HTERT RPE-1 (cell line): Measurements from ENCODE around the gene CACNA2D3.

ENCODE experiments used
- in situ Hi-C: fragments of 300-500 bp; cut with MboI; formaldehyde crosslinking; loops from 4 replicates; pipeline ENCODE4 v1.14.3; 2020; ENCODE audit warnings: low sequenced_read_pairs

CACNA2D3 gene

DNA sequence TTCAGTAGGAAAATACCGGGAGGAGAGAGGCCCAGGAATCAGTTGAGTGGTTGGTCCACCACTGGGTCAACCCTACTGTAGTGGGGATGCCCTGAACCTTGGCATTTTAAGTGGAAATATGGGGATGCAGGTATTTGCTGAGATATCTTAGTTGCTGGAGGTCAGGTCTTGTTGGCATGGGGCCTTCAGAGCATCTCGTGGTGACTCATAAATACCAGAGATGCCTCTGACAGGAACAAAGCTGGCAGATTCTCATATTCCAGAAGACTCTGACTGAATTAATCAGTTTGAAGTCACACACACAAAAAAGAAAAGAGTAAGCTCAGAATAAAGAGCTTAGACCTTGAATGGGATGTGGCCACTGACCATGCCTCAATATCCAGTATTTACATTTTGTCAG, 91.6 kb downstream of the CACNA2D3 start:
- in situ Hi-C loops = no loop called here

DNA sequence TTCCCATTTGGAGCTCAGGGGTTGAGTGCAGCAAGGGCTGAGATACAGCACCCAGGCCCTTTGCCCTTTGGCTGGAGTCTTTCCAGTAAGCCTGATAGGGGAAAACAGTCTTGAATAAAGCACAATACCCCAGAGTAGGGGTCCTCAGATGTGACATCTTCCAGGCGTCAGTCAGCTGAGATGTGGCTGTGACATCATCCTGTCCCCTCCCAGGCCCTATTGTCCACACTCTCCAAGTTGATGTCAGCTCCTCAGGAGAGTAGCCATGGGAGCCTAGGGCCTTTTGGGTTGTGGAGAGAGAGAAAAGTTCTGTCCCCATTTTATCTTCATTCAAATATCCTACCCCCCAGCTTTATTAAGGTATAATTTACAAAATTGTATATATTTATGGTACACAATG, 92.5 kb downstream of the CACNA2D3 start:
- in situ Hi-C loops = no loop called here

DNA sequence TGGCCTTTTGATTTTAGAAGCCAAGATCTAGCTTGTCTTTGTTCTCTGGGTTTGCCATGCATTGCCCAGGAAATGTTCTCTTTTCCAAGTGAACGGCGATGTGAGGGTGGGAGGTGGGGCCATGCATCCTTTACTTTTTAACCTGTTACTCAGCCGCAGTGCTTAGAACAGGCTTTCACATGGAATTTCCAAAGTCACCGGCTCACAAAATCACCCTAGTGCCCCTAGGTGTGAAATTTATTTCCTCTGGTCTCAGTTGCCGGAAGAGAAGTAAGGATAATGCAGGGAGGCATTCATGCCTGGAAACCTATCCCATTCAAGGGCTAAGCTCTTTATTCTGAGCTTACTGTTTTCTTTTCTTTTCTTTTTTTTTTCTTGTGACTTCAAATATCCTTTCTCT, 93.2 kb downstream of the CACNA2D3 start:
- in situ Hi-C loops = no loop called here

DNA sequence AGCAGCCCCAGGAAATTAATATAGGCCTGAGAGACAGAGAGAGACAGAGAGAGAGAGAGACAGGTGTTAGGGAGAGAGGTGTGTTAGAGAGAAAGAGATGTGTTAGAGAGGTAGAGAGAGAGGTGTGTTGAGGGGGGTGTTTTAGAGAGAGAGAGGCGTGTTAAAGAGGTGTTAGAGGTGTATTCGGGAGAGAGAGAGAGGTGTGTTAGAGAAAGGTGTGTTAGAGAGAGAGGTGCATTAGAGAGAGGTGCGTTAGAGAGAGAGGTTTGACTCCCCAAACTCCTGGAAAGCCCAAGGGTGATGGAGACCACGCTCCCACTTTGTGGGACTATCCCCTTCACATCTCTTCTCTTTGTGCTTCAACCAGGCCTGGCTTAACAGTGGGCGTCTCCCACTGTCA, 95.5 kb downstream of the CACNA2D3 start:
- in situ Hi-C loops = no loop called here

DNA sequence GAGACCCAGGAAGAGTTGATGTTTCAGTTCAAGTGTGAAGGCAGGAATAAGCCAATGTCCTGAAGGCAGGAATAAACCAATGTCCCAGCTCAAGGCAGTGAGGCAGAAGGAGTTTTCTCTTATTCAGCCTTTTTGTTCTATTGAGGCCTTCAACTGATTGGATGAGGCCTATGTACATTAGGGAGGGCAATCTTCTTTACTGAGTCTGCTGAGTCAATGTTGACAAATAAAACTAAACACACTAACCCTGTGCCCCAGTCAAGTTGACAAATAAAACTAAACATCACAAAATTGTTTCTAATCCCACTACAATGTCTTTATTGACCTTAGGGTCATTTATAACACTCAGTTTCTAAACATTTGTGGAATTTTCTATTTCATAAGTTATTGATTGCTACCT, 100.0 kb downstream of the CACNA2D3 start:
- in situ Hi-C loops = no loop called here

DNA sequence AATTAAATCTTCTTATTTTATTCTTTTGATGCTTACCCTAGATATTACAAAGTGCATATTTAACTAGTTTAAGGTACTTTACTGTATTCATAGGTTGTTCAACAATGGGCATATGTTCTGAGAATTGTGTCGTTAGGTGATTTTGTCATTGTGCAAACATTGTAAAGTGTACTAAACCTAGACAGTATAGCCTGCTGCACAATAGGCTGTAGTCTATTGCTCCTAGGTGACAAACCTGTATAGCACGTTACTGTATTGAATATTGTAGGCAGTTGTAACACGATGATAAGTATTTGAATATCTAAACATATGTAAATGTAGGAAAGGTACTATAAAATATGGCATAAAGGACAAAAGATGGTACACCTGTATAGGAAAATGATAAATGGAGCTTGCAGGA, 100.7 kb downstream of the CACNA2D3 start:
- in situ Hi-C loops = no loop called here

DNA sequence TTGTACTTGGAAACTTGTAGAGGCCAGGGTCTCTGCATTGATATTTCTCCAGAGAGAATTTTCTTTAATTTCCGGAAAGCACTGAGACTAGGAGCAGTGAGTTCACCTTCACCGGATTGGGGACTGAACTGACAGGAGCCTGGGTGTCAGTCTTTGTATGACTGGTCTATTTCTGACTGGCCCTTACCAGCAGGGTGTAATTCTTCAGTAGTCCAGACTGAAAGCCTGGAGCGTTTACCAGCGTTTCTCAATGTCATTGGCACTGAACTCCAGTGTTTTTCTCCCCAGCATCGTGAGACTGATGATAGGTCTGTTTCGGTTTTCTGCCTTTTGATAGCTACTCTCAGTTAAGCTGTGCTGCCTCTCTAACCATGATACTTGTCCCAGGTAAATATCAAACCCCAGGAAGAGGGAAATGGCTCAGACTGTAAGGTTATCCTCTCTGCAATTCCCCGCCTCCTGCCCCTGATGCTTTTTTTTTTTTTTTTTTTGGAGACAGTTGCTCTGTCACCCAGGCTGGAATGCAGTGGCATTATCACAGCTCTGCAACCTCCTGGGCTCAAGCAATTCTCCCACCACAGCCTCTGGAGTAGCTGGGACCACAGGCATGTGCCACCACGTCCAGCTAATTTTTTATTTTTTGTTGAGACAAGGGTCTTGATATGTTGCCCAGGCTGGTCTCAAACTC, 103.6 kb downstream of the CACNA2D3 start:
- in situ Hi-C loops = no loop called here

DNA sequence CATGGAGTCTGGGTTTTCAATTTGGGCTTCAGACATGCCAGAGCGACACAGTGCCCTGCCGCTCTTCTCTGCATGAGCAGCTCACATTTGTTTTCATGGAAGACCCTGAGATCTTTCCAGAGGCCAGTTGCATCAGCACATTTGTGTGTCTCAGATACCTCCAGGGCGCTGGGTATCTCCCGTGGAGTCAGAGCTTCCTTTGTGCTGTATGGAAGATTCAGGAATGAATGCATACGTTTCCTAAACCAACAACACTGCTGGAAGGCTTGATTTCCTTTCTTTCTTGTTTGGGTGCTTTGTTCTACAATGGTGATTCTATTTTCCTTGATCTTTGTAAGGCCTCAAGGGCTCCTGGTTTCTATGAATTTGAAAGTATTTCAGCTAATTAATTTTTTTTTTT, 106.5 kb downstream of the CACNA2D3 start:
- in situ Hi-C loops = no loop called here

DNA sequence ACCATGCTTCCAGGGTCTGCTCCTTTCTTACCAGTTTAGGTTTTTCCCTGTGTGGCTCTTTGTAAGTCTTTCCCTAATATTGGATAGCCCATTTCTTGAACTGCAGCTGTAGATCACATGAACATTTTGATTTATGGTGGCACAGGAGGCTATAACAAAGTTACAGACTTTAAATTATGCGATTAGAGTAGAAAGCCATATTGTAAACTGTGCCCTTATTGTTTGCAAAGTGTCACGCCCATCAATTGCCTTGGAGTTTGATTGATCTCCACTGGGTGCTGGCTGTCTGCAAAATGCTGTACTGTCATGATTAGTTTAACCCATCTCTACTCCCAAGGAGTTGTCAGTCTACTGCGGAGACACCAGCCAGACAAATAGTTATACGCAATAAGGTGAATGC, 110.3 kb downstream of the CACNA2D3 start:
- in situ Hi-C loops = no loop called here

DNA sequence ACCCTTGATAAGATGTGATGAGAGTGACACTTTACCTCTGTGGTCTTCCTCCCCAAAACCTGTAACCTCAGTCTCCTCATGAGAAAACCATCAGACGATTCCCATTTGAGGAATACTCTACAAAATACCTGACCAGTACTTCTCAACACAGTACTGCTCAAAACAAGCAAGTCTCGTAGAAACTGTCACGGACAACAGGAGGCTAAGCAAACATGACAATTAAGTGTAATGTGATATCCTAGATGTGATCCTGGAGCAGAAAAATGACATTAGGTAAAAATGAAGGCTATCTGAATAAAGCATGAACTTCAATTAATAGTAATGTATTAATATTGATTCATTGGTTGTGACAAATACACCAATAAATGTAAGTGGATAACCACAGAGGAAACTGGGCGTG, 113.6 kb downstream of the CACNA2D3 start:
- in situ Hi-C loops = no loop called here

DNA sequence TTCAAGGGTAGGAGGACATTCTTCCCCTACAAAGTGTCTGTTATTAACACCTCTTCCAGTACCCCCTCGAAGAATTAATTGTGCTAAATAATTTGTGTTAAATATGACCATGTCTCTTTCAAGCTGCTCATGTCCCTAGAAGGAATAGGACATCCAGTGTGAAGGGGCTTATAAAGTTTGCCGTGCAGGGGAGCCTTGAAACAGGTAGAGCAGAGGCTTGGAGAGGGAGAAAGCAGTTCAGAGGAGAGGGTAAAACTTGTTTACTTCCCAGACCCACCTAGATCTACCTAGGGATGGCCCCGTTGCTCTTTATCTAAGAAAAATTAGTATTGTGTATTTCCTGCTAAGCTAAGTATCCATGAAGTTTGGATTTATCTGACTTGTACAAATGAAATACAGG, 114.8 kb downstream of the CACNA2D3 start:
- in situ Hi-C loops = no loop called here

DNA sequence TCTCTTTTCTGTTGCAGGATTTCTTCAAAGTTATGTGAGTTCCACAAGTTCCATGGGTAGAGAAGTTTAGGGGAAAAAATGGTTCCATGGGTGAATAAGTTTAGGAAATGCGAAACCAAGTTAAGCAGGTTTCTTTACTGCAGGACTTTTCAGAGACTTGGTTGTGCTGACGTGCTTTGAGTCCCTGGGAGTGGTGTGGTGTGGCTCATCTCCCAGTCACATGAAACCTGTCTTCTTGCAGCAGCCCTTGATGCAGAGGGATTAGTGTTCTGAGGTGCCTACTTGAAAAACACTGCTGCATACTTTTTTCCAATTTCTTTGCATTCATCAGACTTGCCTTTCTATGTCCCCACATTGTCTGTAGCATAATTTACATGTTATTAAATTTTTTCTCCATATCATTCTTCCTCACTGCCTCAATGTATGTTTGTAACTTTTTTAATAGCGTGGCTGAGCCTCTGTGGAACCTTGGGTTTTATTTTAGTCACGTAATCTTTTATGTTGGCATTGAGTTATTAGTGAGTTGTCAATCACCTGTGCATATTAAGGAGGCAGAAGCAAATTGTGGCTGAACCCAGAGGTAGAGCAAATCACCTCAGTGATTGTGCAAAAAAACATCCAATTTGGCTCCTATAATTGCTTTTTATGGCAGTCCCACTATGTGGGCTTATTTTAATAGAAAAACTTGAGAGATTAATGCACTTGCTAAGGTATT, 115.6 kb downstream of the CACNA2D3 start:
- in situ Hi-C loops = no loop called here

DNA sequence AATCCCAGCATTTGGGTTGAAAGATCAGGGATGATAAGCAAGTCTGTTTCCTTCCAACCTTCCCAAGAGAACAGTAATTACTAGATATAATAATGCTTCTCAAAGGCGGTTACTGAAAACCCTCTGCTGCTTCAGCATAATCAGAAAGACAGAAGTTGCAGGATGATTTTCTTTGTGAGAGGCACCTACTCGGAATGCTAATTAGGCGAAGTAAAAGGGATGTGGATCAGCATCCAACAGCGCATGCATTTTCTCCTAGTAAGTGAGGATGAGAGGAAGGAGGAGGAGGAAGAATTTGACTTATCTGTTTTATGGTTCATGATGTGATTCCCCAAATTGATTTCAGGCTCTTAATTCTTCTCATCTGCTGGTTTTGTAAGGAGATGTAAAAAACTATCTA, 118.0 kb downstream of the CACNA2D3 start:
- in situ Hi-C loops = no loop called here

DNA sequence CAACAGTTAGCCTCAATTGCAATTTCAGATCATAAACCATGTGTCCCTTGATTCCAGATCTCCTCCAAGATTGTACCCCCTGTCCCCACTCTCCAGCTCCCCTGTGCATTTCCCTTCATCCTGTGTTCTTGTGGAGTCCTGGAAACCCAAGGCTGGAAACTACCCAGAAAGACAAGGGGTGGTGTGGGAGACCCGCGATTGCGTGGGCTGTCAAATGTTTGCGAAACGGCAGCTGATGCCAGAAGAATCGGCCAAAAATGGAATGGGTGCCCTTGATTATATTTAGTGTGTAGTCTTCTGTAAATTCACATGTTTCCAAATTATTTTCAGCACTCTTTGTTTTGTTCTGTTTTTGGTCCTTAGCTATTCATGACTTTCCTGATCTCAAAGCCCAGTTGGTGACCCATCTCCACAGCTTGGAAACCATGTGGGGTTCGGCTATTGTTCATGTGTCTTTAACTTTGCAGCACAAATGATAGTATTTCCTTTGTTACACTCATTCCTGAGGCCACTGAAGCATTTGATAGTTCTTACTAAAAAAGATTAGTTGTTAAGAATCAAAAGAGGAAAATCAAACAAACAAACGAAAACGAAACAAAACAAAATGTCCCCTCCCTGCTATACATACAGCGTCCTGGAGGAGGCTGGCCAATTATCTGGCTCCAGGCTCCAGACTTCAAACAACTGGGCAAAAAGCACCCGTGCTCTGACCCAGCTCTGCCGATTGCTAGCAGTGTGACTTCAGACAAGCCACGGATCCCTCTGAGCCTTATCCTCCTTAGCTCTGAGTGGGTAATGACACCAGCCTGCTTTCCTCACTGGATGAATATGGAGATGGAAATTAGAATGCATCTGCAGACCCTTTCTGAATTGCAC, 120.9 kb downstream of the CACNA2D3 start:
- in situ Hi-C loops = no loop called here

DNA sequence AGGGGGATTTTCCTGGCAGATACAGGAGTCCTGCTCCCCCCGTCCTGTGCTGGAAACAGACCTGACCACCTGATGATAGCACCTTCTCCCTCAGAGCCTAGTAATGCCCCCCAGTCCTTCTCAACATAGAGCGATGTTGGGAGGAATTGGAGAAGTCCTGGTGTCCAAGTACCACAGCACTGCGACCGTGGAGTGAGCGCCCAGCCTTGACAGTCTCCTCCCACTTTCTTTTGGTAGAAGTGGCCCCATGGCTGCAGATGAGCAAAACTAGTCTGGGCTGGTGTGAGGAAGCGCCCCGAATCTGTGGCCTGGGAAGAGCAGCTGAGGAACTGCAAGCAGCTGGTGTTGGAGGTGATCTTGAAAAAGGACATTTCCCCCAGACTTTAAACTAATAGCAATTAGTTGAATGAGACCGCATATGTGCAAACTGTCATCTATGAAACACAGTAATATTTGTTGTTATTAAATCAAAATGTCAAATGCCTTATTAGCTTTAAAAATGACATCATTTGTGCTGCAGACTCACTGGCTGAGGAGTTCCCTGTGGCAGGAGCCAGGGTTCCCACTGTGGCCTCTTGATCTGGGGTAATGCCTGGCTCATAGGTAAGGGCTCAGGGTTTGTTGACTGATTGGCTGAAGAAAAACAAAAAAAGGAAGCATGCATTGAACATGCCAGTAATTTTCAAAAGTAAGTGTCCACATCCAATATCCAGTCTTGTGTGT, 121.8 kb downstream of the CACNA2D3 start:
- in situ Hi-C loops = no loop called here

DNA sequence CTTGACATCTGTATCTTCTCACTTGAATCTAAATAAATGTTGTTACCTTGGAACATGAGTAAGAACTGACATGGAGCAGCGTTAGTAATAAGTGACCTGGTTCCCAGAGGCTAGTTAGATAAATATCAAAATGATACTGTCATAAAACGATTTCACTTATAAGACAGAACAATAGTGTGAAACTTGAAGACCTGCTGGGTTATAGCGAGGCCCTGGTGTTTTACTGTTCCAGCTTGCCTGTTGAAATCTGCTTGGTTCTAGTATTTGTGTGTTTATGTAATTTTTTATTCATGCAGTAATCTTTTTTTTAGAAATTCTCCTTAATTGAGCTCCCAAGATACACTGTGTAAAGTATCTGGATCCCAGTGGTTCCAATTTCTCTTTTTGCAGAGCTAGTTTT, 129.4 kb downstream of the CACNA2D3 start:
- in situ Hi-C loops = no loop called here

DNA sequence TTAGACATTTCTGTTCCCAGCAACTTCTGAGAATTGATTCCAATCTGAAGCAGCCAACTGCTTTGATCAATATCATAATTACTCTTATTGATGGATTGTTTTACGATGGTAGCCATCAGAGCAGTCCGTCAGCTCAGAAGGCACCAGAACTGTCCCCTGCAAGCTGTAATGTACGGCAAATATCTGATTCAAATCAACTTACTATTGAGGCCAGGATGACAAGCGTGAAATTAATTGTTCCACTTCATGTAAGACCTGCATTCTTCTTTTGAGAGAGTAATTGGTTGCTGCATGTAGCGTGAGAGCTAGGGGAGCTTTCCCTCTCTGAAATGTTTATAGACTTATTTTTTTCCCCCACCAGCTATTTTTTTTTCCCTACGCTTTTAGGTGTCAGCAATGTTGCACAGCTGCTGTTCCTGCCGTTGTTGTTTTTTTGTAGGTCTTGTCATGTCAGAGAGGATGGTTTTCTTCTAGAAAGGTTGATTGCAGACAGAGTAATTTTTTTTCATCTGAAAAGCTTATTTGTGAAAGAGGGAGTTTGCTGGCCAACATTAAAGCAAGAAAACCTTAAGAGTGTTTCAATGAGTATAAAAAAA, 134.9 kb downstream of the CACNA2D3 start:
- in situ Hi-C loops = no loop called here

DNA sequence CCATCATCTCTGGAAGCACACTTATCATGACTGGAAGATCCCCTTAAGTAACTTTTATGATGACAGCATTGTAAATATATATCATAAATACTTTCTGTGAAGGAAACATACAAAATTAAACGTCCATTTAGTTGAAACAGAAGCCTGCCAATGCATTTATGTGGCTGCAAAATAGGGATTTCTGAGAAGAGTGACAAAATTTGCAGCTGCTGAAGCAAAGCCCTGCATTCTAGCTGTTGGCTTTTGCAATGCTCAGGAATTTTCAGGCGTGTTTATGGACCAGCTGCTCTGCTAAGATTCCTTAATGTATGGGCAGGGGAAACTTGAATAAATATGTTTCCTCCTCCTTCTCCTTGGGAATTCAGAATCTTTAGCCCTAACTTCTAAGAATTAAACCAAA, 137.3 kb downstream of the CACNA2D3 start:
- in situ Hi-C loops = no loop called here

DNA sequence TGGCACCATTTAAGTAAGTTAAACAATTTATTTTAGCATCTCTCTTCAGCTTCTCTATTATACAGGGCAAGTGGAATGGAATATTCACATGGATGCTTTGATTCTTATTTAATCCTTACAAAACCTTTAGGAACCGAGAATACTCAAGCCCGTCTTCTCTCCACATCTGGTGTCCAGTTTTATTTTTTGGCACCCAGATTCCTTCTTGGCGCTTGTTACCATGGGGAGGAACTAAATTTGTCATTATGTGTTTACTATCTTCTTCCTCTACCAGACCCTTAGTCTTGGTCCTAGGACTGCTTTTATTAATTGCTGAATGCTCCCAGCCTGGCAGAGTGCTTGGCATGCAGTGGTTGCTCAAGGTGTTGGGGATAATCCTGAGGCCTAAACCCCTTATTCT, 138.8 kb downstream of the CACNA2D3 start:
- in situ Hi-C loops = no loop called here

DNA sequence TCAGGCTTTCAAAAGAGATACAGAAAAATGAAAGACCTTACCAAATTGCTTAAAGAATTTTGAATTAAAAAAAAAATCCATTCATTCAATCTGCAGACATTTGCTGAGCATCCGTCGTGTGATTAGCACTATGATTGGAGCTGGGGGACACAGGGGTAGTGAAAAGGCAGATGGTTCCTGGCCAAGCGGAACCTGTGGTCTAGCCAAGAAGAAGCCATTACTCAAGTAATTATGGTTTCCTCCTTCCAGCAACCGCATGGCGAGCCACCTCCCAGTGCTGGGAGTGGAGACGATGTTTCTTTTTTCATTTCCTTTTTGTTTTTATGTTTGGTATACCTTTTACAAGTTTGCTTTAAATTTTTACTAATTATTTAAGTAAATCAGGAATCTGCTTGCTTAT, 140.2 kb downstream of the CACNA2D3 start:
- in situ Hi-C loops = no loop called here

DNA sequence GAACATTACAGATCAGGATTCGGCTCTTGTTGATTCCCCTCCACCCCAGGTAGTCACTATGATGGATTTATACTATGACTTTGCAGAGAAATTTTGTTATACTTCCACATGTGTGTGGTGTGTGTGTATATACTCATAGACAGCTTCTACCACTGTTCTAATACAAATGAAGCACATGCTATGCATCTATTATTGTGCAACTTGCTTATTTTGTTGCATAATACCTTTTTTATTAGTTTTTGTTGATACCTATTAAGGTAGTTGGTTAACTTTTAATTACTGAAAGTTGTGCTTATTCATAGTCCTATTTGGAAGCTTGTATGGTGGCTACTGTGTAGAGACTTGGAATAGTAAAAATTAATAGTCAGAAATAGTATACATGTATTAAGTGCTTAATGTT, 140.6 kb downstream of the CACNA2D3 start:
- in situ Hi-C loops = no loop called here
